ENCODE results near the gene CEACAM21. TPM values are rescaled to one million over a fixed set of nuclear protein-coding genes. Genes with fewer than 3 reads are reported as not detected.

CEACAM21 gene
- total RNA-seq, 6 experiments from 2014 or later = not detected

DNA sequence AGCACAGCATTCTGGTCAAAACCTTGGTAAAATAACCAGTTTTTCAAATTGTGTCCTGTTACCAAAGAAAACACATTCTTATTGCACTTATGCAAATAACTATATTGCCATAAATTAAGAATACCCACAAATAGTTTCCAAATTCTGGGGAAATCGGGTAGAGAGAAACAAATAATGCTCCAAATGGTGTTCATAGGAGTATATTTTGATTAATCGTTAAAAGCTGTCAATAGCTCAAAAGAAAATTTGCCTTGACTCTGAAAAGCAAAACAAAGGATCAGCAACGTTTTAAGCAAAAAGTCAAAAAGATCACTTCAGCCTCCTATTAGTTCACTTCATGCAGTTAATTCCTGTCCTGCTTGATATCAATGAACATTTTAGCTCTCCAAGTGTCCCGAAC, 22.2 kb upstream of the CEACAM21 start:
- no peak for DNase-seq
- Mint-ChIP-seq H3K4me3 (no peak overlapping the region), H3K36me3 (ENCODE audit: low read depth) (no peaks in the 10 kb centered on the region), H3K27ac (no peak overlapping the region), H3K4me1 (ENCODE audit: low read depth) (no peaks in the 10 kb centered on the region), H3K9me3 (peaks cover 5% of the 10 kb centered on the region; the same call in 1 of the 2 replicates), H3K27me3 (ENCODE audit: insufficient read depth) (peaks cover 37% of the 10 kb centered on the region)
- TF ChIP-seq, protein P1, sequence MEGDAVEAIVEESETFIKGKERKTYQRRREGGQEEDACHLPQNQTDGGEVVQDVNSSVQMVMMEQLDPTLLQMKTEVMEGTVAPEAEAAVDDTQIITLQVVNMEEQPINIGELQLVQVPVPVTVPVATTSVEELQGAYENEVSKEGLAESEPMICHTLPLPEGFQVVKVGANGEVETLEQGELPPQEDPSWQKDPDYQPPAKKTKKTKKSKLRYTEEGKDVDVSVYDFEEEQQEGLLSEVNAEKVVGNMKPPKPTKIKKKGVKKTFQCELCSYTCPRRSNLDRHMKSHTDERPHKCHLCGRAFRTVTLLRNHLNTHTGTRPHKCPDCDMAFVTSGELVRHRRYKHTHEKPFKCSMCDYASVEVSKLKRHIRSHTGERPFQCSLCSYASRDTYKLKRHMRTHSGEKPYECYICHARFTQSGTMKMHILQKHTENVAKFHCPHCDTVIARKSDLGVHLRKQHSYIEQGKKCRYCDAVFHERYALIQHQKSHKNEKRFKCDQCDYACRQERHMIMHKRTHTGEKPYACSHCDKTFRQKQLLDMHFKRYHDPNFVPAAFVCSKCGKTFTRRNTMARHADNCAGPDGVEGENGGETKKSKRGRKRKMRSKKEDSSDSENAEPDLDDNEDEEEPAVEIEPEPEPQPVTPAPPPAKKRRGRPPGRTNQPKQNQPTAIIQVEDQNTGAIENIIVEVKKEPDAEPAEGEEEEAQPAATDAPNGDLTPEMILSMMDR (IDR thresholded peaks at IDR 0.05) = no peak

DNA sequence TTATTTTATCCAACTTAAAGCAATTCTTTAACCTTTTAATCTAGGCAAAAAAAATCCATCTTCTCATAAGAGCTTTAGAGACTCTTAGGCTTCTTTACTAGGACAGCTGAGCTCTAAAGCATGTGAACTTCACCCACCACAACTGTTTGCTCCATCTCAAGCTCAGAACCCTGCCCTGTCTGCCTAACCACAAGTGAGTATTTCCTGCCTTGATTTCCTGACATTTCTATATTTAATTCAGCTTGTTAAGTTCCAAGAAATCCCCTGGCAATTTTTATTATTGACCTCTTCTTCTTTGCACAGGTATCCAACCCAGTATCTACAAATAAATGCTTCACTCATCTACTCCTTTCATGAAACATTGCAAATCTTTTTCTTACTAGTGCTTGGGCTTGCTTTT, 21.1 kb upstream of the CEACAM21 start:
- Mint-ChIP-seq H3K4me1 (ENCODE audit: low read depth) (no peaks in the 10 kb centered on the region), H3K36me3 (ENCODE audit: low read depth) (no peaks in the 10 kb centered on the region), H3K27me3 (ENCODE audit: insufficient read depth) (peaks cover 38% of the 10 kb centered on the region), H3K9me3 (peaks cover 5% of the 10 kb centered on the region; the same call in 1 of the 2 replicates), H3K27ac (no peak overlapping the region), H3K4me3 (no peak overlapping the region)
- DNase-seq = no peak
- TF ChIP-seq, protein P1 (IDR thresholded peaks at IDR 0.05) = no peak

DNA sequence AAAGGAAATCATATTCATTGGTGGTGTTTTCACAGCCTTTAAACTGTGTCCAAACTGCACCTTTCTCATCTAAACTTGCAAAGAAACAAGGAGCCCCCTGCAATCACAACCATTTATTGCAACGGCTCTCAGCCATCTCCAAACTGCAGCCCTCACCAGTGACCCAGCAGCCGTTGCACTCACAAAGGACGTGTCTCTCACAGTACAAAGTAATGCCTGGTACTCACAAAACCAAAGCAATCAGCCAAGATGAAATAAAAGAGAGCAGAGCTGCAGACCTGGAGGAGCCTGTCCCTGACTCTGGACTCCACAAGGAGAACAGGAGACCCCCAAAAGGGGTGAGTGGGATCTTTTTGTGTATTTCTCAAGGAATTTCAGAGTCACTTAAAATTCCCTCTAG, 20.2 kb upstream of the CEACAM21 start:
- H3K36me3 Mint-ChIP-seq (ENCODE audit: low read depth) = no peaks in the 10 kb centered on the region
- DNase-seq = no peak
- H3K27ac Mint-ChIP-seq = no peak overlapping the region
- peaks cover 40% of the 10 kb centered on the region for H3K27me3 Mint-ChIP-seq (ENCODE audit: insufficient read depth)
- H3K4me3 Mint-ChIP-seq = no peak overlapping the region
- H3K4me1 Mint-ChIP-seq (ENCODE audit: low read depth) = no peaks in the 10 kb centered on the region
- H3K9me3 Mint-ChIP-seq = peaks cover 5% of the 10 kb centered on the region; the same call in 1 of the 2 replicates
- TF ChIP-seq, protein P1 (IDR thresholded peaks at IDR 0.05) = no peak

DNA sequence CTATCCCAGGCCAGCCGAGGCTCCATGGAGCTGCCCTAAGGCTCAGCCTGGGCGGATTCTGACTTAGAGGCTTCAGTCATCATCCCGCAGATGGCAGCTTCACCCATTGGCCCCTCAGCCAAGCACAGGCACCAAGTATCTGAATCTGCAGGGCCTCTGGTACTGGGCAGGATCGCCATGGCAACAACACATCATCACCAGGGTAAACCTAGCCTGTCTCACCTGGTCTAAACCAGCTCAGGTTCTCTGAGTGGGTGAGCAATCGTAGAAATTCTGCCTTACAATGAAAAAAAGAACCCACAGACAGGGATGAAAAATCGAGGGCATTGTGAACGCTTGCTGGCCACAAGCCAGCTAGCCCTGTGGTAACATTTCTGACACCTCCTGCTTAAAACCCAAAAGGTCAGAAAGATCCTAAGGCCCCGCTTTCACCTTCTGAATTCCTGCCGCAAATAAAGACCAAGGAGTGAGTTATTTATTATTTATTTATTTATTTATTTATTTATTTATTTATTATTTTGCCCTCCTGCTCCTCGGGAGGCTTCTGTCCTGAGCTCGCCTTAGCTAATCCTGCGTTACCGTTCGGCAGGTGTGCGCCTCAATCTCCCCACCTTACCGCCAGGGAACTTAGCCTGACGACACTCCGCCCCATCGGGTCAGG, 12.0 kb upstream of the CEACAM21 start:
- DNase-seq = no peak
- TF ChIP-seq, protein P1 (IDR thresholded peaks at IDR 0.05) = no peak
- H3K4me1 Mint-ChIP-seq (ENCODE audit: low read depth) = no peaks in the 10 kb centered on the region
- peaks cover 20% of the 10 kb centered on the region for H3K27me3 Mint-ChIP-seq (ENCODE audit: insufficient read depth)
- no peaks in the 10 kb centered on the region for H3K36me3 Mint-ChIP-seq (ENCODE audit: low read depth)
- no peaks in the 10 kb centered on the region for H3K9me3 Mint-ChIP-seq
- no peak overlapping the region for H3K27ac Mint-ChIP-seq
- no peak overlapping the region for H3K4me3 Mint-ChIP-seq

DNA sequence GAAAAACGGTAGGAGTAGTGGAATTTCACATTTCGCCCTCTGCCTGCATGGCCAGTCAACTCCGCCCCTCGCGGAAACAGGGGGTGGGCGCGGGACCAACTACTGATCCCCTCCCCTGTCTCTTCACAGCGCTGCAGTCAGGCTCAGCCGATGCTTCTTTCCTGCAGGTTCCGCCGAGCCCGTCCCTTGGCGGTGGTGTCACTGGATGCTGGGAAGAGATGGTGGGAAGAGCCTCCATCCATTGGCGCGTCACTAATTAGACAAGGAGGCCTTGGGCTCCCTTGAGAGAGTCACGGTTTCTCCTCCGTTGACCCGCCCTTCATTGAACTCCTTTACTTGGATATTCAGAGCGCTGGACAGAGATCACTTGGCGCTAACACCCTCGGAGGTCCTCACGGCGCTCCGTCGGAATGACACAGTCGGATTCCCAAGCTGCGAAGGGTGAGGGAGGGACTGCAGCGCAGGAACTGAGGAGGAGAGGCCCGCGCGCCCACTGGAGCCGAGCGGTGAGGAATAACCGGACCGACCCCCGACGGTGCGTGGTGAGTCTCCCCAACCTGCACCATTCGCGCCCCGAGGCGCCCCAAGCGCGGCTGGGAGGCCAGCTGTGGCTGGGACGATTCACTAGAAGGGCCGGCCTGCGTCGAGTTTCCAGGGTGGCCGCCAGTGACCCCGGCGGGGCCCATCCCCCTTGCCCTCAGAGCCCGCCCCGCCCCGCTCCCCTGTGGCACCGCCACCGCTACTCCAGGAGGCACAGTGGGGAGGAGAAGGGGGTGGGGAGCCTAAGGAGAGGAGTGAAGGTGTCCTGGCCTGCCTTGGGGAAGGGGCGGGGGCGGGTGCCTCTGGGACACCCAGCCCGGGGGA, 11.2 kb upstream of the CEACAM21 start:
- Mint-ChIP-seq H3K36me3 (ENCODE audit: low read depth) (no peaks in the 10 kb centered on the region), H3K4me1 (ENCODE audit: low read depth) (no peaks in the 10 kb centered on the region), H3K27ac (no peak overlapping the region), H3K27me3 (ENCODE audit: insufficient read depth) (peaks cover 18% of the 10 kb centered on the region), H3K4me3 (no peak overlapping the region), H3K9me3 (no peaks in the 10 kb centered on the region)
- no peak for DNase-seq
- TF ChIP-seq, protein P1 (IDR thresholded peaks at IDR 0.05) = no peak
